Osteoblast (primary cell): ENCODE data around the gene CCL22. TPM values are rescaled to one million over a fixed set of nuclear protein-coding genes. Genes with fewer than 3 reads are reported as not detected.

ENCODE experiments used
- DNase-seq: peaks from one replicate; pipeline ENCODE4 v3.0.0; 2011; ENCODE audit warnings: low spot score, mixed read lengths; ENCODE audit not compliant: insufficient read length; ENCODE audit errors: missing footprints
- H2AFZ ChIP-seq: 2 replicates; pipeline ENCODE4 v1.6.0; 2011; ENCODE audit warnings: mild to moderate bottlenecking, low read length
- H3K27ac ChIP-seq: 2 replicates; pipeline ENCODE4 v1.5.1; 2011; ENCODE audit warnings: mild to moderate bottlenecking, low read depth, low read length, moderate library complexity
- H3K27me3 ChIP-seq: 2 replicates; pipeline ENCODE4 v1.6.0; 2012; ENCODE audit warnings: mild to moderate bottlenecking, control low read depth, inconsistent platforms, low read length, moderate library complexity; ENCODE audit not compliant: insufficient read depth
- H3K36me3 ChIP-seq: 2 replicates; pipeline ENCODE4 v1.5.1; 2011; ENCODE audit warnings: mild to moderate bottlenecking, low read length, control low read depth, moderate library complexity; ENCODE audit not compliant: insufficient read depth
- H3K4me1 ChIP-seq: 2 replicates; pipeline ENCODE4 v1.5.1; 2011; ENCODE audit warnings: mild to moderate bottlenecking, low read length, control low read depth, moderate library complexity; ENCODE audit not compliant: insufficient read depth
- H3K4me2 ChIP-seq: 2 replicates; pipeline ENCODE4 v1.6.0; 2011; ENCODE audit warnings: mild to moderate bottlenecking, low read length; ENCODE audit not compliant: insufficient read depth
- H3K4me3 ChIP-seq: fragments of 200-600 bp; sonication (generic); 3 replicates; pipeline ENCODE4 v1.5.1; 2012; ENCODE audit warnings: mild to moderate bottlenecking, low read length, inconsistent platforms; ENCODE audit not compliant: insufficient read depth
- H3K79me2 ChIP-seq: 2 replicates; pipeline ENCODE4 v1.6.0; 2012; ENCODE audit warnings: mild to moderate bottlenecking, low read length, control low read depth, inconsistent platforms; ENCODE audit not compliant: insufficient read depth
- H3K9me3 ChIP-seq: 2 replicates; pipeline ENCODE4 v1.5.1; 2011; ENCODE audit warnings: low read depth, low read length, control low read depth
- H4K20me1 ChIP-seq: 2 replicates; pipeline ENCODE4 v1.6.0; 2012; ENCODE audit warnings: mild to moderate bottlenecking, low read length, control low read depth; ENCODE audit not compliant: insufficient read depth
- total RNA-seq: library from RNA; depleted of rRNA; stranded (reverse); fragments of >200 nt; gene quantifications from 2 replicates; pipeline ENCODE4 v1.2.3, GENCODE V29; 2012
- TF ChIP-seq, protein P1 (sequence below): IDR thresholded peaks from 2 replicates; pipeline ENCODE4 v1.5.1; 2011; ENCODE audit warnings: mild to moderate bottlenecking, low read depth, low read length, moderate library complexity; ENCODE audit errors: extremely low read depth

Gene CCL22
- total RNA-seq, 1 donor, result not detected

DNA sequence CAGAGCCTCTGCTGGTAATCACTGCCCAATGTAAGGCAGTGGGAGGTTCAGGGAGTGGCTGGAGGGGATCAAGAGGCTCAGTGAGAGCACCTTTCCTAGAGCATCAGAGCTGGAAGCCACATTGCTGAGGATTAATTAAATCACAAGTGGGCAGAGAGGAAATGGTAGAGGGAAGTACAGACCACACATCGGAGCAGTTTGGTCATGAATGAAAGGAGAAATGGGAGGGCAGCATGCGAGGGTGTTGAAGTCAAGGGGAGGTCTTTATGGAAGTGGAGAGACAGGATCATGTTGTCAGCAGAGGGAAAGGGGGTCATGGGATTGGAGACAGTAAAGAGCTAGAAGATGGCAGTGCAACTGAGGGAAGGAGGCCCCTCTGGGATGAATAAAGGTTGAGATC, 48.3 kb downstream of the CCL22 start:
- Histone ChIP-seq H3K9me3 (no peaks in the 10 kb centered on the region), H3K79me2 (no peaks in the 10 kb centered on the region), H3K27ac (no peak overlapping the region), H3K4me3 (no peak overlapping the region), H2AFZ (no peak overlapping the region), H3K4me1 (no peaks in the 10 kb centered on the region), H4K20me1 (no peaks in the 10 kb centered on the region), H3K27me3 (peaks cover 6% of the 10 kb centered on the region), H3K36me3 (no peaks in the 10 kb centered on the region), H3K4me2 (no peak overlapping the region)
- TF ChIP-seq, protein P1, sequence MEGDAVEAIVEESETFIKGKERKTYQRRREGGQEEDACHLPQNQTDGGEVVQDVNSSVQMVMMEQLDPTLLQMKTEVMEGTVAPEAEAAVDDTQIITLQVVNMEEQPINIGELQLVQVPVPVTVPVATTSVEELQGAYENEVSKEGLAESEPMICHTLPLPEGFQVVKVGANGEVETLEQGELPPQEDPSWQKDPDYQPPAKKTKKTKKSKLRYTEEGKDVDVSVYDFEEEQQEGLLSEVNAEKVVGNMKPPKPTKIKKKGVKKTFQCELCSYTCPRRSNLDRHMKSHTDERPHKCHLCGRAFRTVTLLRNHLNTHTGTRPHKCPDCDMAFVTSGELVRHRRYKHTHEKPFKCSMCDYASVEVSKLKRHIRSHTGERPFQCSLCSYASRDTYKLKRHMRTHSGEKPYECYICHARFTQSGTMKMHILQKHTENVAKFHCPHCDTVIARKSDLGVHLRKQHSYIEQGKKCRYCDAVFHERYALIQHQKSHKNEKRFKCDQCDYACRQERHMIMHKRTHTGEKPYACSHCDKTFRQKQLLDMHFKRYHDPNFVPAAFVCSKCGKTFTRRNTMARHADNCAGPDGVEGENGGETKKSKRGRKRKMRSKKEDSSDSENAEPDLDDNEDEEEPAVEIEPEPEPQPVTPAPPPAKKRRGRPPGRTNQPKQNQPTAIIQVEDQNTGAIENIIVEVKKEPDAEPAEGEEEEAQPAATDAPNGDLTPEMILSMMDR, result no peak
- DNase-seq, result no peak

DNA sequence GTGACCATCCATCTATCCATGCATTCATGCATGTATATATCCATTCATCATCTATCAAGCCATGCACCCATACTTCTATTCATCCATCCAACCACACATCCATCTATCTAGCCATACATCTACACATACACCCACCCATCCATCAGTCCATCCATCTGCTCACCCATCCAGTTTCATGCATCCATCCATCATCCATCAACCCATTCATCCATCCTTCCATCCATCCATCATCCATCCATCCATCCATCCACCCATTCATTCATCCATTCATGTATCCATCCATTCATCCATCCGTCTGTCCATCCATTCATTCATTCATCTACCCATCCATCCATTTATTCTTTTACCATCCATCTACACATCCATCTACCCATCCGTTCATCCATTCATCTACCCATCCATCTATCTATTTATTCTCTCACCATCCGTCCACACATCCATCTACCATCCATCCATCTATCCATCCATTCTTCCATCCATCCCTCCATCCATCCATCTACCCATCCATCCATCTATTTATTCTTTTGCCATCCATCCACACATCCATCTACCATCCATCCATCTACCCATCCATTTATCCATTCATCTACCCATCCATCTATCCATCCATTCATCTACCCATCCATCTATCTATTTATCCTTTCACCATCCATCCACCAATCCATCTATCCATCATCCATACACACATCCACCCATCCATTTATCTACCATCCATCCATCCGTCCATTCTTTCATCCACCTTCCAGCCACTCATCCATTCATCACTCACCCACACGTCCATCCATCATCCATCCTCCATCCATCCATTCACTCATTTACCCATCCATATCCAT, 49.2 kb downstream of the CCL22 start:
- DNase-seq, result no peak
- H3K27me3 ChIP-seq, result peaks cover 6% of the 10 kb centered on the region
- H3K27ac ChIP-seq, result no peak overlapping the region
- H3K9me3 ChIP-seq, result no peaks in the 10 kb centered on the region
- H3K4me1 ChIP-seq, result no peaks in the 10 kb centered on the region
- no peak overlapping the region for H2AFZ ChIP-seq
- no peaks in the 10 kb centered on the region for H3K79me2 ChIP-seq
- TF ChIP-seq, protein P1, result no peak
- no peaks in the 10 kb centered on the region for H4K20me1 ChIP-seq
- no peak overlapping the region for H3K4me3 ChIP-seq
- H3K36me3 ChIP-seq, result no peaks in the 10 kb centered on the region
- H3K4me2 ChIP-seq, result no peak overlapping the region

DNA sequence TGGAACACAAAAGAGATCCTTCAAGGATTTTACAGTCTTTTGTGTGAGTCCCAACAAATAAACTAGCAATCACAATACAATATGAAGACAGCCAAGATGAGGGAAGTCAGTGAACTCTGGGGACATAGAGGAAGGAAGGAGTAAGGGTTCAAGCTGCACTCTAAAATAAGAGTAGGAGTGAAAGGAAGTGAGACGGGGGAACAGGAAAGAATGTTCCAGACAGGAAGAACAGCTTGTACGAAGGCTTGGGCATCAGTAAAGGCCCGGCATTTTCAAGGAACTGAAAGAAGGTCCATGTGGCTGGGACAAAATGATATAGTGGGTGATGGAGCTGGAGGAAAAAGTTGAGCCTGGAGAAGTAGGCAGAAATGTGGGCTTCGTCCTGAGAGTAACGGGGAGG, 50.5 kb downstream of the CCL22 start:
- TF ChIP-seq, protein P1, result no peak
- no peaks in the 10 kb centered on the region for H4K20me1 ChIP-seq
- DNase-seq, result no peak
- H3K36me3 ChIP-seq, result no peaks in the 10 kb centered on the region
- no peaks in the 10 kb centered on the region for H3K4me1 ChIP-seq
- H3K79me2 ChIP-seq, result no peaks in the 10 kb centered on the region
- H3K27ac ChIP-seq, result no peak overlapping the region
- no peaks in the 10 kb centered on the region for H3K9me3 ChIP-seq
- H3K4me2 ChIP-seq, result no peak overlapping the region
- H3K4me3 ChIP-seq, result no peak overlapping the region
- H2AFZ ChIP-seq, result no peak overlapping the region
- H3K27me3 ChIP-seq, result peaks cover 6% of the 10 kb centered on the region

DNA sequence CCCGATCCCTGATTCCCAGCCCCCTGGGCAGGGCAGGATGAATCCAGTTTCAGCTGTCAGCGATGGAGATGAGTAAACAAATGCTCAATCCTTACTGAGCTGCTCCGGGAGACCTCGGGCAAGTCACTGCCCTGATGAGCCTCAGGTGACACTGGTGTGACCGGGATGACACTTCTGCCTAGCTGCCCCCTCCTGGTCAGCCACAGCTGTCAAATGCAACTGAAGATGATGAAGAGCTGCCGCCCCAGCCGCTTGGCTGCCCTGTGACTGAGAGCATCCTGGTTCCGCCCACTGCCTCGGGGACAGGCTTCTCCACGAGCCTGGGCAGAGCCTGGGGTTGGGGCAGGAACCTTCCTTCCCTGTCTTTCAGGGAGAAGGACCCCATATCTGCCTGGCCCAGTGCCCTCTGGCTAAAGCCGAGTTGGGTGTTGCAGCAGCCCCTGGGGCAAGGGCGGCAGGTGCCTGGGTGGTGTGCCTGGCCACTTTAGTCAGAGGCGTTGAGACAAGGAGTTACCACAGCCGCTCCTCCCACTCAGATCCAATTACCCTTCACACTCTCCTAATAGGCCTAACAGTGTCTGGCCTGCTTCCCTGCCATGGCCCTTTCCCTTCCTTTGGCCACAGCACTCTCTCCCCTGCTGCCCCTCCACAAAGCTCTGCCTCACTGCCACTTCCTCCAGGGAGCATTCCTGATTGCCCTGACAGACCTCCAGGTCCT, 51.4 kb downstream of the CCL22 start:
- DNase-seq, result no peak
- Histone ChIP-seq H3K27ac (no peak overlapping the region), H4K20me1 (no peaks in the 10 kb centered on the region), H2AFZ (no peak overlapping the region), H3K79me2 (no peaks in the 10 kb centered on the region), H3K4me1 (no peaks in the 10 kb centered on the region), H3K4me3 (no peak overlapping the region), H3K36me3 (no peaks in the 10 kb centered on the region), H3K4me2 (no peak overlapping the region), H3K9me3 (no peaks in the 10 kb centered on the region), H3K27me3 (peaks cover 6% of the 10 kb centered on the region)
- TF ChIP-seq, protein P1, result no peak
